Hepatocyte (in vitro differentiated cells): ENCODE results near the gene PRM2.

ENCODE experiments used
- EZH2 ChIP-seq: fragments of 200-600 bp; sonication (generic); IDR thresholded peaks from 2 replicates; pipeline ENCODE4 v1.6.1; 2016; ENCODE audit warnings: antibody characterized with exemption, mild to moderate bottlenecking, borderline replicate concordance
- TF ChIP-seq, protein P1 (sequence below): fragments of 200-600 bp; sonication (generic); IDR thresholded peaks from 2 replicates; pipeline ENCODE4 v1.5.1; 2016; ENCODE audit warnings: antibody characterized with exemption, mild to moderate bottlenecking; ENCODE audit not compliant: poor library complexity

DNA sequence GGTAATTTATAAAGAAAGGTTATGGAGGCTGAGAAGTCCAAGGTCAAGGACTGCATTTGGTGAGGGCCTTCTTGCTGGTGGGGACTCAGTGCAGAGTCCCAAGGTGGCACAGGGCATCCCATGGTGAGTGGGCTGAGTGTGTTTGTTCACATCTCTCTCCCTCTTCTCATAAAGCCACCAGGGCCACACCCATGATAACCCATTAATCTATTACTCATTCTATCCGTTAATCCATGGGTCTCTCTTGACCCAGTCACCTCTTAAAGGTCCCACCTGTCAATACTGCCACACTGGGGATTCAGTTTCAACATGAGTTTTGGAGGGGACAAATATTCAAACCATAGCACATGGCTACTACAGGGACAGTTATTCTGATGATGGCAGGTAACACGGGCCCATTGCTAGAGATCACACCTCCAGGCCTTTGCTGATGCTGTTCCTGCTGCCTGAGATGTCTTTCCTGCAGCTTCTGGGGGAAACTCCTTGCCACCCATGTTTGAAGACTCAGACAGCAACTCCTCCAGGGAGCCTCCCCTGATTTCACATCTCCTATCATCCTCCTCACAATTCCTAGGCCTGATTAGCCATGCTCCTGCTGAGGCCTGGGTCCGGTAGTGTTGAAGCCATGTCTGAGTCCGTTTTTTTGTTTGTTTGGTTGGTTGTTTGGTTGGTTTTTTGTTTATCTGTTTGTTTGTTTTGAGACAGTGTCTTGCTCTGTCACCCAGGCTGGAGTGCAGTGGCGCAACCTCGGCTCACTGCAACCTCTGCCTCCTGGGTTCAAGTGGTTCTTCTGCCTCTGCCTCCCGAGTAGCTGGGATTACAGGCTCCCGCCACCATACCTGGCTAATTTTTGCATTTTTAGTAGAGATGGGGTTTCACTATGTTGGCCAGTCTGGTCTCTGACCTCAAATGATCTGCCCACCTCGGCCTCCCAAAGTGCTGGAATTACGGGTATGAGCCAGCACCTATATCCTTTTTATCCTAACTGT, 36.3 kb downstream of the PRM2 start:
- TF ChIP-seq, protein P1, sequence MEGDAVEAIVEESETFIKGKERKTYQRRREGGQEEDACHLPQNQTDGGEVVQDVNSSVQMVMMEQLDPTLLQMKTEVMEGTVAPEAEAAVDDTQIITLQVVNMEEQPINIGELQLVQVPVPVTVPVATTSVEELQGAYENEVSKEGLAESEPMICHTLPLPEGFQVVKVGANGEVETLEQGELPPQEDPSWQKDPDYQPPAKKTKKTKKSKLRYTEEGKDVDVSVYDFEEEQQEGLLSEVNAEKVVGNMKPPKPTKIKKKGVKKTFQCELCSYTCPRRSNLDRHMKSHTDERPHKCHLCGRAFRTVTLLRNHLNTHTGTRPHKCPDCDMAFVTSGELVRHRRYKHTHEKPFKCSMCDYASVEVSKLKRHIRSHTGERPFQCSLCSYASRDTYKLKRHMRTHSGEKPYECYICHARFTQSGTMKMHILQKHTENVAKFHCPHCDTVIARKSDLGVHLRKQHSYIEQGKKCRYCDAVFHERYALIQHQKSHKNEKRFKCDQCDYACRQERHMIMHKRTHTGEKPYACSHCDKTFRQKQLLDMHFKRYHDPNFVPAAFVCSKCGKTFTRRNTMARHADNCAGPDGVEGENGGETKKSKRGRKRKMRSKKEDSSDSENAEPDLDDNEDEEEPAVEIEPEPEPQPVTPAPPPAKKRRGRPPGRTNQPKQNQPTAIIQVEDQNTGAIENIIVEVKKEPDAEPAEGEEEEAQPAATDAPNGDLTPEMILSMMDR = no peak
- TF ChIP-seq EZH2 = no peak
